HCT116 (cell line): Measurements from ENCODE around the gene VSX1.

Experiments used
- CBX3 ChIP-seq: IDR thresholded peaks from 2 replicates; pipeline ENCODE4 v1.6.1; 2012; ENCODE audit warnings: low read depth
- CEBPB ChIP-seq: IDR thresholded peaks from 2 replicates; pipeline ENCODE4 v1.6.1; 2012; ENCODE audit warnings: low read depth
- CTCF ChIP-seq, 3 experiments: fragments of 200-600 bp in 1 of 3; sonication (generic) in 1 of 3; IDR thresholded peaks in 2 of 3; conservative IDR thresholded peaks in 1 of 3; 2 replicates each; pipeline ENCODE4 v1.5.1; 2012 to 2017; ENCODE audit warnings: low read depth in 2 of 3, low read length in 2 of 3, antibody characterized with exemption in 1 of 3, borderline replicate concordance in 1 of 3, control low read depth in 1 of 3, mild to moderate bottlenecking in 1 of 3, mixed read lengths in 1 of 3, mixed run types in 1 of 3, moderate library complexity in 1 of 3; ENCODE audit not compliant: insufficient read depth in 1 of 3
- ELF1 ChIP-seq: IDR thresholded peaks from 2 replicates; pipeline ENCODE4 v1.6.1; 2012; ENCODE audit warnings: low read depth, borderline replicate concordance
- EZH2 ChIP-seq: fragments of 200-600 bp; sonication (generic); IDR thresholded peaks from 2 replicates; pipeline ENCODE4 v1.6.1; 2017; ENCODE audit warnings: antibody characterized with exemption, mixed run types
- POLR2A ChIP-seq: IDR thresholded peaks from 2 replicates; pipeline ENCODE4 v1.7.0; 2011; ENCODE audit warnings: borderline replicate concordance; ENCODE audit not compliant: insufficient read depth, insufficient read length; ENCODE audit errors: extremely low read depth
- POLR2AphosphoS5 ChIP-seq: IDR thresholded peaks from 2 replicates; pipeline ENCODE4 v1.6.1; 2011; ENCODE audit warnings: mild to moderate bottlenecking, low read depth, low read length, moderate library complexity
- REST ChIP-seq: IDR thresholded peaks from 2 replicates; pipeline ENCODE4 v1.6.1; 2012; ENCODE audit warnings: low read depth
- YY1 ChIP-seq: IDR thresholded peaks from 2 replicates; pipeline ENCODE4 v1.6.1; 2011; ENCODE audit warnings: low read length, low read depth, moderate library complexity, mild to moderate bottlenecking; ENCODE audit not compliant: insufficient replicate concordance; ENCODE audit errors: extremely low read depth
- ZNF274 ChIP-seq: fragments of 200-500 bp; sonication (Bioruptor generic); IDR thresholded peaks from 2 replicates; pipeline ENCODE4 v1.6.1; 2014; ENCODE audit warnings: mild to moderate bottlenecking, low read depth, low read length, inconsistent platforms

- TF ChIP-seq ZNF274 (no peak), POLR2A (no peak), YY1 (no peak), ELF1 (no peak), POLR2AphosphoS5 (no peak), CEBPB (no peak), REST (no peak), CTCF (IDR thresholded peaks at IDR 0.05 in 2 of 3, conservative IDR thresholded peaks at IDR 0.05 in 1 of 3; ENCODE audit: borderline replicate concordance in 1 of 3, insufficient read depth in 1 of 3, low read depth in 2 of 3, low read length in 2 of 3) (no peak), CBX3 (no peak), EZH2 (no peak)
Measured at GRCh38 chr20:25079171-25079570, 2.8 kb downstream of the VSX1 start.
